Astrocyte of the spinal cord (primary cell): ENCODE data around the gene ARHGAP6.
A peak's percentile ranks its signal among the peaks of the same experiment; 100 is the strongest.

ENCODE experiments used
- DNase-seq: peaks from one replicate; pipeline ENCODE4 v3.0.0; 2011; ENCODE audit warnings: low read depth, low spot score
- H3K4me3 ChIP-seq: 2 replicates; pipeline ENCODE4 v1.5.1; 2011; ENCODE audit warnings: low read depth, mild to moderate bottlenecking, low read length, moderate library complexity
- CTCF ChIP-seq: IDR thresholded peaks from 2 replicates; pipeline ENCODE4 v1.5.1; 2012; ENCODE audit warnings: low read depth, mild to moderate bottlenecking, low read length, inconsistent platforms
- in situ Hi-C: cut with HindIII; loops from 2 replicates; pipeline ENCODE4 v1.10.0; 2017; ENCODE audit warnings: low sequenced_read_pairs

Gene ARHGAP6

GRCh38 chrX:11269006-11269405, 396.7 kb downstream of the ARHGAP6 start:
- DNase-seq = no peak
- TF ChIP-seq CTCF = no peak
- in situ Hi-C loops = no loop called here

DNA sequence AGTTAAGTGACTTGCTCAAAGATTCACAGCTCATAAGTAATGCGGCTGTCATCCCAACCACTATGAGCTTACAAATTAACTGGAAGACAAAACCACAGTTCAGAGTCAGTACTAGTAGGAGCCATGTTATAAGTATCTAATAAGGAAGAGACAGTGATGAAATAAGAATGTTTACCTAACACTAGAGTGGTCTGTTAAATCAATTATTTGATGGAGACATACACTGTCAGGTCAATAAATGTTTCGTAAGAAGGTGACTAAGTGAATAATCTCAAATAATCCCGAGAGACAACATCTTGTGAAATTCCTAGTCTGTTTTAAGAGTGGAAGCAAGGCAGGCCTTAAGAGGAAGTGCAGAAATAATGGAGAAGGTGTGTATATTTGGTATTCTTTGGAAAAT, 398.3 kb downstream of the ARHGAP6 start:
- no peak for TF ChIP-seq CTCF
- no peak for DNase-seq
- in situ Hi-C loops = no loop called here
- no peak overlapping the region for H3K4me3 ChIP-seq

More at GRCh38 chrX:11269006-11269405, 396.7 kb downstream of the ARHGAP6 start:
- H3K4me3 ChIP-seq = no peak overlapping the region

- no peak for DNase-seq
- TF ChIP-seq CTCF = no peak
- no peak overlapping the region for H3K4me3 ChIP-seq
- in situ Hi-C loops = no loop called here
These were observed 399.1 kb downstream of the ARHGAP6 start for GRCh38 chrX:11266573-11267003.

DNA sequence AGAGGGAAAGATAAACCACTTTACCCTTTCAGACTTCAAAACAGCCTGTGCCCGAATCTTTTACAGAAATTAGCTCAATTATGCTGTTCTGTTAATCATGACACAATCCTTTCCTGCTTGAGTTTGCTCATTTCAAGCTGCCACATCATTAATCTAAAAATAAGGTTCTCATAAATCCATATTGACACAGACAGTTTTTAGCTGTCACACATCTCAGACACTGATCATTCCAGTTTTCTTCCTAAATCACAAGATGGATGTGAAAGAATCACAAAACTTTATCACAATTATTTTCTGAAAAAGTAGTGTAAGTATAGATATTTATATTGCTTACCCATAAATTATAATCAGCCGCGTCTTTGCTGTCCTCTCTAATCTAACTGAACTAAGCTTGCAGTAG, 400.4 kb downstream of the ARHGAP6 start:
- H3K4me3 ChIP-seq = no peak overlapping the region
- in situ Hi-C loops = no loop called here
- no peak for DNase-seq
- TF ChIP-seq CTCF = no peak

GRCh38 chrX:11264925-11265324, 400.8 kb downstream of the ARHGAP6 start:
- TF ChIP-seq CTCF = no peak
- no peak for DNase-seq
- in situ Hi-C loops = no loop called here
- no peak overlapping the region for H3K4me3 ChIP-seq

DNA sequence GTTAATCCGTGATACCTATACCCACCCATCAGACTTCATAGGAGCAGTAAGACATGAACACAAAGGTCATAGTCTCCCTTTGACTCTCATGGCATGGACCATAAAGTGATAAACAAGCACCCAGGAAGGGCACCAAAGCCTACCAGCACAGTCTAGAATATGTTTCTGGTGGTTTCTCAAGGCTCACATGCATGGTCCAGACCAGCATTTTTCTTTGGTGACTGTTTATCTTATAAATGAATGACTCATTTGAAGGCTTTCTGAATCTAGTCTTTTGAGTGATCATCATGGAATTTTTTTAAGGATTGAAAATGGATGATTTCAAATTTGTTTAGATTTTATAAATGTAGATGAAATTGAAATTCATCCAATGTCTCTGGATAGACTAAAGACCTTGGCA, 404.5 kb downstream of the ARHGAP6 start:
- in situ Hi-C loops = no loop called here
- H3K4me3 ChIP-seq = no peak overlapping the region
- TF ChIP-seq CTCF = no peak
- DNase-seq = peak; percentile 40

- H3K4me3 ChIP-seq = no peak overlapping the region
- no peak for TF ChIP-seq CTCF
- no peak for DNase-seq
- in situ Hi-C loops = no loop called here
These were observed 406.3 kb downstream of the ARHGAP6 start for GRCh38 chrX:11259437-11259836.
